Stimulated activated naive B cell treated with anti-CD40 and anti-IgM and Interleukin-4, amounts not matched to agents 10 μg/mL and 1 μg/mL and 100 μg/mL, for 72 hours (primary cell): ENCODE data around the gene TEF.

Experiments used
- ATAC-seq, 2 donors: fragments of 150-1000 bp; cut with Tn5 transposase; replicated peaks; 2 replicates each; pipeline ENCODE4 v1.10.0; 2021; ENCODE audit warnings: moderate library complexity in 1 of 2
- DNase-seq: peaks from one replicate; pipeline ENCODE4 v3.0.0; 2021
- H3K27ac Mint-ChIP-seq: one replicate; pipeline ENCODE4 v1.8.0; 2022; ENCODE audit warnings: mild to moderate bottlenecking, mixed read lengths
- H3K27me3 Mint-ChIP-seq, 2 donors: one replicate each; pipeline ENCODE4 v1.8.0; 2022; ENCODE audit warnings: mixed read lengths in 2 of 2
- H3K36me3 Mint-ChIP-seq, 2 donors: one replicate each; pipeline ENCODE4 v1.8.0; 2022; ENCODE audit warnings: mixed read lengths in 2 of 2, mild to moderate bottlenecking in 1 of 2
- H3K4me1 Mint-ChIP-seq, 2 donors: one replicate each; pipeline ENCODE4 v1.8.0; 2022; ENCODE audit warnings: mixed read lengths in 2 of 2, mild to moderate bottlenecking in 1 of 2
- H3K4me3 Mint-ChIP-seq, 2 donors: one replicate each; pipeline ENCODE4 v1.8.0; 2022; ENCODE audit warnings: mild to moderate bottlenecking in 2 of 2, mixed read lengths in 2 of 2, moderate library complexity in 1 of 2
- H3K9me3 Mint-ChIP-seq, 2 donors: one replicate each; pipeline ENCODE4 v1.8.0; 2022; ENCODE audit warnings: mixed read lengths in 2 of 2, mild to moderate bottlenecking in 1 of 2

Gene TEF

GRCh38 chr22:41381329-41382097, at the start of gene TEF:
Gene TEF (plus strand): TSS chr22:41381942. CDS start chr22:41382045, 103 bp downstream.
- peak; percentile 92 for ATAC-seq

GRCh38 chr22:41332217-41332939, 49.4 kb upstream of the TEF start:
- no peak for DNase-seq
- ATAC-seq = no peak
- Mint-ChIP-seq H3K9me3 (no peaks in the 10 kb centered on the region), H3K27ac (no peak overlapping the region), H3K27me3 (no peaks in the 10 kb centered on the region), H3K4me3 (no peak overlapping the region), H3K36me3 (peaks cover 39 to 51% of the 10 kb centered on the region in 2 donors), H3K4me1 (no peaks in the 10 kb centered on the region)

More at GRCh38 chr22:41381329-41382097, at the start of gene TEF:
- Mint-ChIP-seq H3K36me3 (no peaks in the 10 kb centered on the region), H3K4me1 (peaks cover 9 to 17% of the 10 kb centered on the region in 2 donors), H3K4me3 (peak within 1 kb of the TSS; percentile 91 to 92), H3K27ac (peak within 1 kb of the TSS; percentile 98), H3K9me3 (no peaks in the 10 kb centered on the region), H3K27me3 (no peaks in the 10 kb centered on the region)
- peak; percentile 98 for DNase-seq

- Mint-ChIP-seq H3K9me3 (no peaks in the 10 kb centered on the region), H3K27ac (no peak overlapping the region), H3K4me1 (no peaks in the 10 kb centered on the region), H3K27me3 (no peaks in the 10 kb centered on the region), H3K36me3 (peaks cover 40 to 48% of the 10 kb centered on the region in 2 donors), H3K4me3 (no peak overlapping the region)
- ATAC-seq (no peak), DNase-seq (no peak)
These were observed 47.9 kb upstream of the TEF start for GRCh38 chr22:41333806-41334205.

GRCh38 chr22:41334215-41334614, 47.5 kb upstream of the TEF start:
- peaks cover 44 to 52% of the 10 kb centered on the region in 2 donors for H3K36me3 Mint-ChIP-seq
- DNase-seq = no peak
- H3K27ac Mint-ChIP-seq = no peak overlapping the region
- H3K4me1 Mint-ChIP-seq = no peaks in the 10 kb centered on the region
- no peaks in the 10 kb centered on the region for H3K27me3 Mint-ChIP-seq
- ATAC-seq = no peak
- no peak overlapping the region for H3K4me3 Mint-ChIP-seq
- H3K9me3 Mint-ChIP-seq = no peaks in the 10 kb centered on the region

- no peak for DNase-seq
- no peaks in the 10 kb centered on the region for H3K27me3 Mint-ChIP-seq
- H3K4me3 Mint-ChIP-seq = no peak overlapping the region
- no peak for ATAC-seq
- no peaks in the 10 kb centered on the region for H3K4me1 Mint-ChIP-seq
- no peak overlapping the region for H3K27ac Mint-ChIP-seq
- peaks cover 47 to 54% of the 10 kb centered on the region in 2 donors for H3K36me3 Mint-ChIP-seq
- no peaks in the 10 kb centered on the region for H3K9me3 Mint-ChIP-seq
These were observed 46.6 kb upstream of the TEF start for GRCh38 chr22:41334951-41335635.

- peaks cover 42 to 64% of the 10 kb centered on the region in 2 donors for H3K36me3 Mint-ChIP-seq
- peaks cover 6 to 8% of the 10 kb centered on the region in 2 donors for H3K4me1 Mint-ChIP-seq
- no peaks in the 10 kb centered on the region for H3K27me3 Mint-ChIP-seq
- H3K9me3 Mint-ChIP-seq = no peaks in the 10 kb centered on the region
- DNase-seq (no peak), ATAC-seq (no peak)
- peak overlapping the region; percentile 54 for H3K27ac Mint-ChIP-seq
- H3K4me3 Mint-ChIP-seq = peak overlapping the region in 1 of 2 donors; percentile 36
These were observed 43.0 kb upstream of the TEF start for GRCh38 chr22:41338614-41339212.

GRCh38 chr22:41339823-41340222, 41.9 kb upstream of the TEF start:
- Mint-ChIP-seq H3K4me3 (no peak overlapping the region), H3K36me3 (peaks cover 44 to 65% of the 10 kb centered on the region in 2 donors), H3K27ac (no peak overlapping the region), H3K4me1 (peaks cover 6 to 8% of the 10 kb centered on the region in 2 donors), H3K27me3 (no peaks in the 10 kb centered on the region), H3K9me3 (no peaks in the 10 kb centered on the region)
- ATAC-seq = no peak
- DNase-seq = no peak

- no peak overlapping the region for H3K4me3 Mint-ChIP-seq
- DNase-seq = no peak
- H3K4me1 Mint-ChIP-seq = peaks cover 6 to 8% of the 10 kb centered on the region in 2 donors
- H3K27me3 Mint-ChIP-seq = no peaks in the 10 kb centered on the region
- no peak overlapping the region for H3K27ac Mint-ChIP-seq
- ATAC-seq = no peak
- no peaks in the 10 kb centered on the region for H3K9me3 Mint-ChIP-seq
- H3K36me3 Mint-ChIP-seq = peaks cover 41 to 59% of the 10 kb centered on the region in 2 donors
These were observed 41.4 kb upstream of the TEF start for GRCh38 chr22:41340357-41340756.

GRCh38 chr22:41341012-41341411, 40.7 kb upstream of the TEF start:
- DNase-seq (no peak), ATAC-seq (no peak)
- no peak overlapping the region for H3K27ac Mint-ChIP-seq

GRCh38 chr22:41341990-41342389, 39.8 kb upstream of the TEF start:
- no peak overlapping the region for H3K27ac Mint-ChIP-seq
- DNase-seq (no peak), ATAC-seq (peak; percentile 74 to 79)
- H3K36me3 Mint-ChIP-seq = peaks cover 40 to 58% of the 10 kb centered on the region in 2 donors
- no peaks in the 10 kb centered on the region for H3K9me3 Mint-ChIP-seq
- peaks cover 6 to 8% of the 10 kb centered on the region in 2 donors for H3K4me1 Mint-ChIP-seq
- no peaks in the 10 kb centered on the region for H3K27me3 Mint-ChIP-seq
- H3K4me3 Mint-ChIP-seq = no peak overlapping the region

More at GRCh38 chr22:41341012-41341411, 40.7 kb upstream of the TEF start:
- peaks cover 6 to 8% of the 10 kb centered on the region in 2 donors for H3K4me1 Mint-ChIP-seq
- H3K36me3 Mint-ChIP-seq = peaks cover 40 to 54% of the 10 kb centered on the region in 2 donors
- no peaks in the 10 kb centered on the region for H3K27me3 Mint-ChIP-seq
- no peaks in the 10 kb centered on the region for H3K9me3 Mint-ChIP-seq
- no peak overlapping the region for H3K4me3 Mint-ChIP-seq

GRCh38 chr22:41343300-41343699, 38.4 kb upstream of the TEF start:
- Mint-ChIP-seq H3K36me3 (peaks cover 51 to 70% of the 10 kb centered on the region in 2 donors), H3K4me3 (no peak overlapping the region), H3K27me3 (no peaks in the 10 kb centered on the region), H3K4me1 (peaks cover 6 to 8% of the 10 kb centered on the region in 2 donors), H3K27ac (peak overlapping the region; percentile 56), H3K9me3 (no peaks in the 10 kb centered on the region)
- no peak for ATAC-seq
- no peak for DNase-seq

GRCh38 chr22:41343717-41344116, 38.0 kb upstream of the TEF start:
- Mint-ChIP-seq H3K27me3 (no peaks in the 10 kb centered on the region), H3K36me3 (peaks cover 50 to 71% of the 10 kb centered on the region in 2 donors), H3K9me3 (no peaks in the 10 kb centered on the region), H3K4me3 (no peak overlapping the region), H3K27ac (no peak overlapping the region), H3K4me1 (peaks cover 6 to 8% of the 10 kb centered on the region in 2 donors)
- DNase-seq (no peak), ATAC-seq (no peak)

- Mint-ChIP-seq H3K27me3 (no peaks in the 10 kb centered on the region), H3K9me3 (no peaks in the 10 kb centered on the region), H3K4me3 (no peak overlapping the region), H3K36me3 (peaks cover 50 to 71% of the 10 kb centered on the region in 2 donors), H3K4me1 (peaks cover 6 to 8% of the 10 kb centered on the region in 2 donors), H3K27ac (no peak overlapping the region)
- ATAC-seq (no peak), DNase-seq (no peak)
These were observed 37.5 kb upstream of the TEF start for GRCh38 chr22:41344189-41344788.
